CD4-positive, alpha-beta T cell (primary cell): ENCODE results near the gene ITGB2. TPM values are rescaled to one million over a fixed set of nuclear protein-coding genes. Genes with fewer than 3 reads are reported as not detected.

Source experiments
- ATAC-seq: fragments of 200-7000 bp; cut with Tn5 transposase; one replicate; pipeline ENCODE4 v1.10.0; 2022; ENCODE audit warnings: mild to moderate bottlenecking; ENCODE audit not compliant: poor library complexity
- CTCF ChIA-PET: fragments of 350-600 bp; sonication (Branson Sonifier 250); formaldehyde crosslinking; loops from one replicate; lab custom pipeline; 2021; ENCODE audit warnings: antibody characterized with exemption, inconsistent platforms; lab: Charles Lee
- POLR2A ChIA-PET: fragments of 350-600 bp; sonication (Branson Sonifier 250); formaldehyde crosslinking; loops from one replicate; lab custom pipeline; 2021; ENCODE audit warnings: antibody characterized with exemption, inconsistent platforms; lab: Charles Lee
- DNase-seq, 14 experiments: peaks; one replicate each; pipeline ENCODE4 v3.0.0-alpha.2; 2013 to 2020; ENCODE audit warnings: mixed read lengths in 2 of 14
- H3K27ac ChIP-seq, 2 donors: one replicate each; pipeline versions ENCODE4 v1.5.1 to v1.7.0; 2013; ENCODE audit warnings: low read length in 2 of 2, low read depth in 1 of 2, mild to moderate bottlenecking in 1 of 2
- H3K27me3 ChIP-seq, 2 experiments: 1 replicate in 1 of 2; 2 replicates in 1 of 2; pipeline versions ENCODE4 v1.6.1 to v1.7.0; 2013; ENCODE audit warnings: low read length in 2 of 2, control low read depth in 1 of 2, mild to moderate bottlenecking in 1 of 2, moderate library complexity in 1 of 2; ENCODE audit not compliant: insufficient read depth in 2 of 2, control insufficient read depth in 1 of 2
- H3K36me3 ChIP-seq: one replicate; pipeline ENCODE4 v1.6.1; 2013; ENCODE audit warnings: low read length, control low read depth; ENCODE audit not compliant: insufficient read depth
- H3K4me1 ChIP-seq: one replicate; pipeline ENCODE4 v1.6.1; 2013; ENCODE audit warnings: low read length, control low read depth; ENCODE audit not compliant: insufficient read depth
- H3K4me3 ChIP-seq: one replicate; pipeline ENCODE4 v1.5.1; 2013; ENCODE audit warnings: mild to moderate bottlenecking, low read length, moderate library complexity
- H3K9me3 ChIP-seq, 2 experiments: 1 replicate in 1 of 2; 2 replicates in 1 of 2; pipeline versions ENCODE4 v1.6.1 to v1.7.0; 2013; ENCODE audit warnings: low read length in 2 of 2, mild to moderate bottlenecking in 2 of 2, control low read depth in 1 of 2, moderate library complexity in 1 of 2; ENCODE audit not compliant: control insufficient read depth in 1 of 2, insufficient read depth in 1 of 2
- H3K27ac Mint-ChIP-seq: one replicate; pipeline ENCODE4 v1.8.0; 2020; ENCODE audit warnings: mixed read lengths
- H3K27me3 Mint-ChIP-seq: one replicate; pipeline ENCODE4 v1.8.0; 2021; ENCODE audit warnings: mixed read lengths
- H3K36me3 Mint-ChIP-seq: one replicate; pipeline ENCODE4 v1.8.0; 2021; ENCODE audit warnings: low read depth, mixed read lengths
- H3K4me1 Mint-ChIP-seq: one replicate; pipeline ENCODE4 v1.8.0; 2021; ENCODE audit warnings: low read depth, mixed read lengths
- H3K4me3 Mint-ChIP-seq: one replicate; pipeline ENCODE4 v1.8.0; 2020; ENCODE audit warnings: mild to moderate bottlenecking, mixed read lengths
- H3K9me3 Mint-ChIP-seq: one replicate; pipeline ENCODE4 v1.8.0; 2020; ENCODE audit warnings: mixed read lengths
- intact Hi-C, 2 experiments: fragments of 100-400 bp; cut with DNase I in 1 of 2; cut with micrococcal nuclease in 1 of 2; formaldehyde crosslinking; loops; one replicate each; pipeline versions ENCODE4 v1.15.1 to v1.9.0; 2023 to 2025; cut with DNase I, micrococcal nuclease
- total RNA-seq, 174 experiments: library from RNA in 2 of 174; stranded (reverse) in 2 of 174; gene quantifications; one replicate each; pipeline ENCODE4 v1.2.3 and lab custom pipeline; 2021 to 2026
- TF ChIP-seq, protein P1 (sequence below): fragments of 200-600 bp; IDR thresholded peaks from one replicate; pipeline ENCODE4 v1.8.0; 2022; ENCODE audit warnings: antibody characterized with exemption, mild to moderate bottlenecking

The ITGB2 gene
- total RNA-seq, 2 experiments from 2014 or later: 283 to 284 TPM

DNA sequence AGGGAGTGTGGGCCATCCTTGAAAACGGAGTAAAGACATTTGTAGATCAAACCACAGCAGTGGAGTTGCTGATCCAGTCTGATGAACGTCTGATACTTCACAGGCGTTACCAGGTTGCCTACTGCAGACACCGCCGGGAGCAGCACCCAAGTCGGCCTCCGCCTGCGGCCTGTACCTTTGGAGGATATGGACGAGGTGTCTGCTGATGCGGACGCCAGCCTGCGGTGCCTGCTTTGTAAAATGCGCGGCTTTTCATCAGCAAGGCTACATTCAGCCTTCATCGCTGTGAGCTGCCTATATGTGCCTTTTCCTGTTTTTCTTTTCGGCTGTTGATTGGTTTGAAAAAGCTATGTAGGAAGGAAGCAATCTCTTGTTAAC lies 35.1 kb upstream of the ITGB2 start:
- TF ChIP-seq, protein P1, sequence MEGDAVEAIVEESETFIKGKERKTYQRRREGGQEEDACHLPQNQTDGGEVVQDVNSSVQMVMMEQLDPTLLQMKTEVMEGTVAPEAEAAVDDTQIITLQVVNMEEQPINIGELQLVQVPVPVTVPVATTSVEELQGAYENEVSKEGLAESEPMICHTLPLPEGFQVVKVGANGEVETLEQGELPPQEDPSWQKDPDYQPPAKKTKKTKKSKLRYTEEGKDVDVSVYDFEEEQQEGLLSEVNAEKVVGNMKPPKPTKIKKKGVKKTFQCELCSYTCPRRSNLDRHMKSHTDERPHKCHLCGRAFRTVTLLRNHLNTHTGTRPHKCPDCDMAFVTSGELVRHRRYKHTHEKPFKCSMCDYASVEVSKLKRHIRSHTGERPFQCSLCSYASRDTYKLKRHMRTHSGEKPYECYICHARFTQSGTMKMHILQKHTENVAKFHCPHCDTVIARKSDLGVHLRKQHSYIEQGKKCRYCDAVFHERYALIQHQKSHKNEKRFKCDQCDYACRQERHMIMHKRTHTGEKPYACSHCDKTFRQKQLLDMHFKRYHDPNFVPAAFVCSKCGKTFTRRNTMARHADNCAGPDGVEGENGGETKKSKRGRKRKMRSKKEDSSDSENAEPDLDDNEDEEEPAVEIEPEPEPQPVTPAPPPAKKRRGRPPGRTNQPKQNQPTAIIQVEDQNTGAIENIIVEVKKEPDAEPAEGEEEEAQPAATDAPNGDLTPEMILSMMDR: no peak
- no peak overlapping the region for H3K27ac Mint-ChIP-seq

GRCh38 chr21:44955141-44955797 lies 34.6 kb upstream of the ITGB2 start:
- TF ChIP-seq, protein P1: no peak
- DNase-seq (peak in 1 of 14 experiments; percentile 0), ATAC-seq (no peak)
- peaks cover 6% of the 10 kb centered on the region for H3K4me1 Mint-ChIP-seq
- H3K9me3 Mint-ChIP-seq: no peaks in the 10 kb centered on the region
- Histone ChIP-seq H3K4me3 (no peak overlapping the region), H3K27ac (no peak overlapping the region), H3K4me1 (peaks cover 6% of the 10 kb centered on the region), H3K9me3 (no peaks in the 10 kb centered on the region), H3K36me3 (peaks cover 61% of the 10 kb centered on the region), H3K27me3 (no peaks in the 10 kb centered on the region)
- intact Hi-C loops: loop anchor here in 1 of 2 experiments (10.0 kb wide), 1 partner anchor 490 kb away; no protein-coding TSS in a partner anchor
- POLR2A ChIA-PET: no interaction called here
- CTCF ChIA-PET: interaction anchor here (0.7 kb wide), 1 partner anchor 11 kb away, joined by 4 read pairs; no protein-coding TSS in a partner anchor
- no peak overlapping the region for H3K27ac Mint-ChIP-seq
- no peak overlapping the region for H3K4me3 Mint-ChIP-seq
- peaks cover 32% of the 10 kb centered on the region for H3K36me3 Mint-ChIP-seq
- no peaks in the 10 kb centered on the region for H3K27me3 Mint-ChIP-seq

More for the DNA sequence above, 35.1 kb upstream of the ITGB2 start:
- Mint-ChIP-seq H3K4me1 (peaks cover 6% of the 10 kb centered on the region), H3K4me3 (no peak overlapping the region), H3K27me3 (no peaks in the 10 kb centered on the region), H3K36me3 (peaks cover 37% of the 10 kb centered on the region), H3K9me3 (no peaks in the 10 kb centered on the region)
- peaks cover 3% of the 10 kb centered on the region for H3K4me1 ChIP-seq
- H3K36me3 ChIP-seq: peaks cover 61% of the 10 kb centered on the region
- no peak for ATAC-seq
- peak in 1 of 14 experiments; percentile 3 for DNase-seq
- no peaks in the 10 kb centered on the region for H3K9me3 ChIP-seq
- H3K4me3 ChIP-seq: no peak overlapping the region
- no peak overlapping the region for H3K27ac ChIP-seq
- intact Hi-C loops: loop anchor here in 1 of 2 experiments (10.0 kb wide), 1 partner anchor 489 kb away; no protein-coding TSS in a partner anchor
- no peaks in the 10 kb centered on the region for H3K27me3 ChIP-seq
- CTCF ChIA-PET: no interaction called here
- POLR2A ChIA-PET: no interaction called here

GRCh38 chr21:44954281-44954771 lies 33.6 kb upstream of the ITGB2 start:
- H3K4me3 ChIP-seq: no peak overlapping the region
- peak in 1 of 14 experiments; percentile 3 for DNase-seq
- no peaks in the 10 kb centered on the region for H3K9me3 ChIP-seq
- Mint-ChIP-seq H3K9me3 (no peaks in the 10 kb centered on the region), H3K27me3 (no peaks in the 10 kb centered on the region), H3K4me1 (peaks cover 11% of the 10 kb centered on the region), H3K4me3 (no peak overlapping the region), H3K36me3 (peaks cover 38% of the 10 kb centered on the region), H3K27ac (no peak overlapping the region)
- TF ChIP-seq, protein P1: no peak
- ChIA-PET POLR2A (no interaction called here), CTCF (interaction anchor here (0.7 kb wide), 1 partner anchor 10 kb away, joined by 4 read pairs; no protein-coding TSS in a partner anchor)
- H3K27ac ChIP-seq: no peak overlapping the region
- intact Hi-C loops: loop anchor here in 1 of 2 experiments (10.0 kb wide), 1 partner anchor 490 kb away; no protein-coding TSS in a partner anchor
- H3K4me1 ChIP-seq: peaks cover 16% of the 10 kb centered on the region
- no peaks in the 10 kb centered on the region for H3K27me3 ChIP-seq
- no peak for ATAC-seq
- H3K36me3 ChIP-seq: peaks cover 56% of the 10 kb centered on the region
